Measurements from ENCODE around the gene PIBF1. TPM values are rescaled to one million over a fixed set of nuclear protein-coding genes. Genes with fewer than 3 reads are reported as not detected.
"Not testable (repeated sequence)": the region's sequence is repeated elsewhere in the genome, so short reads cannot be mapped to it uniquely, and the experiment has no call there.

The PIBF1 gene
- total and polyA plus RNA-seq, 7 donors = 5.4 to 12.8 (median 7.5) TPM

DNA sequence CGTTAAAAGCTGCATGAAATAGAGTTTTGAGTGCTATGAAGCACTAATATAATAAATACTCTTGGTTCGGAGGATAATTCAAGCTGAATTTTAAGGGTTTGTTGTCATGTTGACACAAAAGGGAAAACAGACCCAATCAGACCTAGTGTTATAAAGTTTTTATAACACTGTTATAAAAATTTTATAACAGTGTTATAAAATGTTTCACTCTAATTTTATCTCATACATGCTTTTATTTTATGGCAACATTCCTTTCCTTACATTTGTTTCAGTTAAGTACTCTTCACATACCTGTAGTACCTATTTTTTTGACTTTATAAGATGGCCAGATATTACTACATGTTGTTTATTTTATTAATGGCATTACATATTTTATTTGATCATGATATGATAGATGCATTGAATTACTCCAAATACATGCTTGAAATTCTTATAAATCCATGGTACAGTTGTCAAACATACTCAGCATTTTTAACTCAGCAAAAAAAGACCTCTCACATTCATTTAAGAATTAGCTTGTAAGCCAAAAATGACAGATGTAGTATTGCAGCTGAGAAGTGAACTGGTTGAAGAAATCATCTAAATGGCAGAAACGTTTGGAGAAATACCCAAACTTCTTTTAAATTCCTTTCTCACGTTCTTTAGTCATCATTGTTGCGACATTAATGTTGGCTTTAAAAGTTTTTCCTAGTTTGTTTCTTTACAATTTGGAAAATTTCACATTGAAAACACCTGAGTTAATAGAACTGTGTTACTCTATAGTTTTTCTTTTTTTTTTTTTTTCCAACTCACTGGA lies 104.5 kb downstream of the PIBF1 start:
- TF ChIP-seq, protein P1, sequence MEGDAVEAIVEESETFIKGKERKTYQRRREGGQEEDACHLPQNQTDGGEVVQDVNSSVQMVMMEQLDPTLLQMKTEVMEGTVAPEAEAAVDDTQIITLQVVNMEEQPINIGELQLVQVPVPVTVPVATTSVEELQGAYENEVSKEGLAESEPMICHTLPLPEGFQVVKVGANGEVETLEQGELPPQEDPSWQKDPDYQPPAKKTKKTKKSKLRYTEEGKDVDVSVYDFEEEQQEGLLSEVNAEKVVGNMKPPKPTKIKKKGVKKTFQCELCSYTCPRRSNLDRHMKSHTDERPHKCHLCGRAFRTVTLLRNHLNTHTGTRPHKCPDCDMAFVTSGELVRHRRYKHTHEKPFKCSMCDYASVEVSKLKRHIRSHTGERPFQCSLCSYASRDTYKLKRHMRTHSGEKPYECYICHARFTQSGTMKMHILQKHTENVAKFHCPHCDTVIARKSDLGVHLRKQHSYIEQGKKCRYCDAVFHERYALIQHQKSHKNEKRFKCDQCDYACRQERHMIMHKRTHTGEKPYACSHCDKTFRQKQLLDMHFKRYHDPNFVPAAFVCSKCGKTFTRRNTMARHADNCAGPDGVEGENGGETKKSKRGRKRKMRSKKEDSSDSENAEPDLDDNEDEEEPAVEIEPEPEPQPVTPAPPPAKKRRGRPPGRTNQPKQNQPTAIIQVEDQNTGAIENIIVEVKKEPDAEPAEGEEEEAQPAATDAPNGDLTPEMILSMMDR (IDR thresholded peaks at IDR 0.05) = no peak
- H3K4me3 ChIP-seq = no peak overlapping the region
- intact Hi-C loops (cut with DNase I) = no loop called here
- ATAC-seq (no peak), DNase-seq (no peak)
- H3K36me3 ChIP-seq (ENCODE audit: insufficient read depth in 1 of 2, low read depth in 1 of 2) = no peaks in the 10 kb centered on the region
- no peaks in the 10 kb centered on the region for H3K4me1 ChIP-seq
- no peaks in the 10 kb centered on the region for H3K9me3 ChIP-seq
- H3K27me3 ChIP-seq (ENCODE audit: insufficient read depth in 3 of 3, low read length in 2 of 3) = no peaks in the 10 kb centered on the region
- WGBS, 3 donors = 60 to 72% (median 66%) methylated on average over 5 of the region's 5 CpGs
- H3K27ac ChIP-seq = no peak overlapping the region

DNA sequence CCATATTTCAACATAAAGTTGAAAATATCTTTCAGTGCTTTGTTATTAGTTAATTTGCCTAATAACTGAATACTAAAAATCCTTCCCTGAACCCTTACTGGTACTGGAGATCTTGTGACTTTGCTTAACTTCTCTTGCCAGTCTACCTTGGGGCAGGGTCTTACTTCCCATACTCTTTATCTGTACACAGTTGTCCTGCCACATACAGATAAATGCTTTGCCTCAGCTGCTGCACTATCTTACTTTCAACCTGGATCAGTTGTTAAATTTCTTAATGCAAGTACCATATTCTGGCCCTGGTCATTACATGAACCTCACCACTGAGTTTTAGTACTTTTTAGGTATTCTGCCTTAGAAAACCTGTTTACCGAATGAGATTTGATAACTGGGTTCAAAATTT lies 107.6 kb downstream of the PIBF1 start:
- Histone ChIP-seq H3K27me3 (ENCODE audit: insufficient read depth in 3 of 3, low read length in 2 of 3) (no peaks in the 10 kb centered on the region), H3K27ac (no peak overlapping the region), H3K4me3 (no peak overlapping the region), H3K9me3 (no peaks in the 10 kb centered on the region), H3K4me1 (no peaks in the 10 kb centered on the region), H3K36me3 (ENCODE audit: insufficient read depth in 1 of 2, low read depth in 1 of 2) (no peaks in the 10 kb centered on the region)
- WGBS, 3 donors = 98 to 100% (median 100%) methylated on average over 1 of the region's 1 CpG
- no peak for DNase-seq
- TF ChIP-seq, protein P1 (IDR thresholded peaks at IDR 0.05) = no peak
- intact Hi-C loops (cut with DNase I) = no loop called here
- no peak for ATAC-seq

DNA sequence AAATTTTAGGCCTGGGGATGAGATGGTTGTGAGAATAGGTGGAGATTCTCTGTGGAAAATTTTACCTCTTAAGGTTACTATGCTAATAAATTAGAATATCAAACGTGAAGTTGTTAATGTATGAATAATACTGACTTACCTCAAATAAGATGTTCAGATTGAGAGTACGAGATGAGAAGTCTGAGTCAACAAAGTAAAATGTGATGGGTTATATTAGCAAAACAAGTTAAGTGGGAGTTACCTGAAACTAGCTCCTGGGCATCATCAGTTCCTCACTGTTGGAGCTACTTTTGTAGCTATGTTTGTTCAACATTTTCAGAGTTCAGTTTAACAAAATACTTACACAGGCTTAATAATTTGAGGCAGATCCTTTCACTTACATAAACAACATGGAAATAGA lies 108.6 kb downstream of the PIBF1 start:
- no peak overlapping the region for H3K4me3 ChIP-seq
- H3K9me3 ChIP-seq = no peaks in the 10 kb centered on the region
- DNase-seq (no peak), ATAC-seq (no peak)
- 91 to 94% (median 91%) methylated on average over 2 of the region's 2 CpGs for WGBS, 3 donors
- no peaks in the 10 kb centered on the region for H3K27me3 ChIP-seq (ENCODE audit: insufficient read depth in 3 of 3, low read length in 2 of 3)
- no peak overlapping the region for H3K27ac ChIP-seq
- intact Hi-C loops (cut with DNase I) = no loop called here
- TF ChIP-seq, protein P1 (IDR thresholded peaks at IDR 0.05) = no peak
- peaks cover 0 to 2% of the 10 kb centered on the region in 2 donors for H3K36me3 ChIP-seq (ENCODE audit: insufficient read depth in 1 of 2, low read depth in 1 of 2)
- H3K4me1 ChIP-seq = no peaks in the 10 kb centered on the region

DNA sequence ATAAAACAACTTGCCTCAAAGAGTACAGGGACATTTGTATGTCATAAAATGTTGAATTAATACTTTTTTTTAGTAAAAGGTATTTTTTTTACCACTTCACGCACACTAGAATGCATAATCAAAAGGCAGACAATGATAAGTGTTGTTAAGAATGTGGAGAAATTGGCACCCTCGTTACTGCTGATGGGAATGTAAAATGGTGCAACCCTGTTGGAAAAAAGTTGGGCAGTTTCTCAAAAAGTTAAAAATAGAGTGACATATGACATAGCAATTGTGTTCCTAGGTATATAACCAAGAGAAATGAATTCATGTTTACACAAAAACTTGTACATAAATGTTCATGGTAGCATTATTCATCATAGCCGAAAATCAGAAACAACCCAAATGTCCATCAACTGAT lies 109.5 kb downstream of the PIBF1 start:
- Histone ChIP-seq H3K9me3 (no peaks in the 10 kb centered on the region), H3K27me3 (ENCODE audit: insufficient read depth in 3 of 3, low read length in 2 of 3) (no peaks in the 10 kb centered on the region), H3K4me1 (no peaks in the 10 kb centered on the region), H3K27ac (no peak overlapping the region), H3K36me3 (ENCODE audit: insufficient read depth in 1 of 2, low read depth in 1 of 2) (peaks cover 3 to 10% of the 10 kb centered on the region in 2 donors), H3K4me3 (no peak overlapping the region)
- peak in 3 of 4 donors; percentile 46 to 83 (median 72) for ATAC-seq
- intact Hi-C loops (cut with DNase I) = no loop called here
- WGBS, 3 donors = 46 to 68% (median 65%) methylated on average over 3 of the region's 3 CpGs
- no peak for DNase-seq
- TF ChIP-seq, protein P1 (IDR thresholded peaks at IDR 0.05) = no peak

DNA sequence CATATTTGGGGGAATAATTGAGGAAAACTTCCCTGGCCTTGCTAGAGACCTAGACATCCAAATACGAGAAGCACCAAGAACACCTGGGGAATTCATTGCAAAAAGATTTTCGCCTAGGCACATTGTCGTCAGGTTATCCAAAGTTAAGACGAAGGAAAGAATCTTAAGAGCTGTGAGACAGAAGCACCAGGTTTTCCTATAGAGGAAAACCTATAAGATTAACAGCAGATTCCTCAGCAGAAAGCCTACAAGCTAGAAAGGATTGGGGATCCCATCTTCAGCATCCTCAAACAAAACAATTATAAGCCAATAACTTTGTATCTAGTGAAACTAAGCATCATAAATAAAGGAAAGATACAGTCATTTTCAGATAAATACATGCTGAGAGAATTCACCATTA lies 114.9 kb downstream of the PIBF1 start:
- no peak for DNase-seq
- Histone ChIP-seq H3K4me3 (no peak overlapping the region), H3K36me3 (ENCODE audit: insufficient read depth in 1 of 2, low read depth in 1 of 2) (peaks cover 3 to 10% of the 10 kb centered on the region in 2 donors), H3K27ac (no peak overlapping the region), H3K27me3 (ENCODE audit: insufficient read depth in 3 of 3, low read length in 2 of 3) (no peaks in the 10 kb centered on the region), H3K4me1 (no peaks in the 10 kb centered on the region), H3K9me3 (peaks cover 5% of the 10 kb centered on the region)
- no peak for ATAC-seq
- WGBS, 3 donors = 97 to 99% (median 99%) methylated on average over 4 of the region's 4 CpGs
- intact Hi-C loops (cut with DNase I) = no loop called here
- TF ChIP-seq, protein P1 (IDR thresholded peaks at IDR 0.05) = no peak

DNA sequence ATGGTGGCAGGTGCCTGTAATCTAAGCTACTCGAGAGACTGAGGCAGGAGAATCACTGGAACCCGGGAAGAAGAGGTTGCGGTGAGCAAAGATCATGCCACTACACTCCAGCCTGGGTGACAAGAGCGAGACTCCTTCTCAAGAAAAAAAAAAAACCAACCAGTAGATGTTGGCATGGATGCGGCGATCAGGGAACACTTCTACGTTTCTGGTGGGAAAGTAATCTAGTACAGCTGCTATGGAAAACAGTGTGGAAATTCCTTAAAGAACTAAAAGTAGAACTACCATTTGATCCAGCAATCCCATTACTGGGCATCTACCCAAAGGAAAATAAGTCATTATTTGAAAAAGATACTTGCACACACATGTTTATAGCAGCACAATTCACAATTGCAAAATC lies 119.6 kb downstream of the PIBF1 start:
- H3K27ac ChIP-seq; DNase-seq; H3K4me1 ChIP-seq; ATAC-seq; H3K27me3 ChIP-seq (ENCODE audit: insufficient read depth in 3 of 3, low read length in 2 of 3); intact Hi-C loops (cut with DNase I); H3K36me3 ChIP-seq (ENCODE audit: insufficient read depth in 1 of 2, low read depth in 1 of 2); H3K4me3 ChIP-seq; H3K9me3 ChIP-seq: not testable (repeated sequence)
- 62 to 72% (median 64%) methylated on average over 7 of the region's 7 CpGs for WGBS, 3 donors
